GM21515 (cell line): Measurements from ENCODE around the gene MAPK11.
"Not testable (repeated sequence)": the region's sequence is repeated elsewhere in the genome, so short reads cannot be mapped to it uniquely, and the experiment has no call there.

Experiments used
- ATAC-seq: cut with Tn5 transposase; IDR thresholded peaks from one replicate; pipeline ENCODE4 v1.9.1; 2021; ENCODE audit not compliant: unreplicated experiment

The MAPK11 gene

DNA sequence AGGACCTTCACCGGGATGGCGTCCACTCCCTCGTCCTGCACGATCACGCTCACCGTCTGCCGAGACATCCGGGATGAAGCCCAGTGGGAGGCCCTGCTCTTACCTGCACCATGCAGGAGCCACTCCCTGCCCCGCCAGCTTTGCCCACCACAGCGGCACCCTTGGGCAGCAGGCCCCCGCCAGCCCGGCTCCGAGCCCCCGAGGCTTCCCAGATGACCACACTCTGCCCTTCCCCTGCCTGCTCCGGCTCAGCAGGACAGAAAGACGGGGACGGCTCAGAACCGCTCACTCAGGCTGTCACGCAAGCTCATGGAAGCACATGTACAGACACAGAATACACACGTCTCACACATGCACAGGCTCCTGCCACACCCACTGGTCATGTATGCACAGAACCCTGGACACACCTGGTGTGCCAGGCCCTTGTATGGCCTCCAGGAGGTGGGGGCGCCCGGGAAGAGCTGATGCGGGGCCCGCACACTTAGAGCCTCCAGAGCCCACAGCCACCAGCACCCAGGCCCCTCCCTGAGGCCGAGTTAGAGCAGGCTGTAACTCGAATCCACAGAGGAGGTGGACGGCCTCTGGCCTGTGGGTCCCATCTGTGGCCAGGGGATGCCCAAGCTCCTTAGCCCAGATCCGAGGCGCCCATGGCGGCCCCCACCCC is 8.9 kb upstream of the MAPK11 start:
- ATAC-seq = no peak

DNA sequence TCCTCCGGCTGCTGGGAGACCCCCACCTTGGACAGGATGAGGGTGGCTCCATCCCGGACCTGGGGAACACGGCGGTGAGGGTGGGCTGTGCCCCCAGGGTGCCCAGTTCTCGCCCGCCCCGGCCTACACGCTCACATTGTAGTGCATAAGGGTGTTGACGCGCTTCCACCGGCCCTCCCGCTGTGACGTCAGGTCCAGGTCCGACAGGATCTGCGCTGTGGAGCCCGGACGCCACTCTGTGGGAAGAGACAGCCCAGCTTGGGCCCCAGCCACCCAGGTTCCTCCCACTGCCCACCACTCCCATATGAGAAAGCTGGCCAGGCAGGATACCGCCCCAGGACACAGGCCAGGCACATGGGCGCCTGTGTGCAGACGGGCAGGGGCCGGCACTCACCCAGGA is 8.3 kb upstream of the MAPK11 start:
- ATAC-seq = no peak

DNA sequence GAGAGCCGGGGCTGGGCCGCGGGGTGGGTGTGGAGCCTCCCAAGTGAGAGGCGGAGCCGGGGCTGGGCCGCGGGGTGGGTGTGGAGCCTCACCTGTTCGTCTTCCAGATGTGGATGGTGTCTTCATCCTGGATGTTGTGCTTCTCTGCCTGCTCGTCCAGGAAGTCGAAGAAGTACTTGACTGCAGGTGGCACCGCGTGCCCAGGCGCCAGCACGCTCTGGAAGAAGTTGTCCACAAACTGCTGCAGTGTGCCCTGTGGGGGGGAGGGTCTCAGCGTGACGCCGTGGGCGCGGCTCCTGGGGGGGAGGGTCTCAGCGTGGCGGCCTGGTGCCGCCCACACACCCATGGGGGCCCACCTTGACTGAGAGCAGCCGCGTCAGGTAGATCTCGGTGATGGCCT is 7.6 kb upstream of the MAPK11 start:
- no peak for ATAC-seq

- ATAC-seq = peak; percentile 45
Measured at GRCh38 chr22:50276143-50276542, 6.0 kb upstream of the MAPK11 start.

GRCh38 chr22:50275181-50276055 is 5.2 kb upstream of the MAPK11 start:
- ATAC-seq = no peak

GRCh38 chr22:50274771-50275170 is 4.6 kb upstream of the MAPK11 start:
- ATAC-seq = no peak

- no peak for ATAC-seq
Measured at GRCh38 chr22:50274311-50274710, 4.1 kb upstream of the MAPK11 start.

DNA sequence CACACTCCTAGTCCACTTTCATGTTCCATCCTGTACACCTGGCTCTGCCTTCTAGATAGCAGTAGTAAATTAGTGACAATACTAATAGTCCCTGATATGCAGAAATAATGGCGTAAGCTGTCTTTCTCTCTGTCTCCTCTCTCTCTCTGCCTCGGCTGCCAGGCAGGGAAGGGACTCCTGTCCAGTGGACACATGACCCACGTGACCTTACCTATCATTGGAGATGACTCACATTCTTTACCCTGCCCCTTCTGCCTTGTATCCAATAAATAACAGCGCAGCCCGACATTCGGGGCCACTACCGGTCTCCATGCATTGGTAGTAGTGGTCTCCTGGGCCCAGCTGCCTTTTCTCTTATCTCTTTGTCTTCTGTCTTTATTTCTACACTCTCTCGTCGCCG is 3.6 kb upstream of the MAPK11 start:
- not testable (repeated sequence) for ATAC-seq

GRCh38 chr22:50273352-50273751 is 3.2 kb upstream of the MAPK11 start:
- ATAC-seq = not testable (repeated sequence)

- ATAC-seq = no peak
Measured at GRCh38 chr22:50272044-50272802, 2.0 kb upstream of the MAPK11 start.

DNA sequence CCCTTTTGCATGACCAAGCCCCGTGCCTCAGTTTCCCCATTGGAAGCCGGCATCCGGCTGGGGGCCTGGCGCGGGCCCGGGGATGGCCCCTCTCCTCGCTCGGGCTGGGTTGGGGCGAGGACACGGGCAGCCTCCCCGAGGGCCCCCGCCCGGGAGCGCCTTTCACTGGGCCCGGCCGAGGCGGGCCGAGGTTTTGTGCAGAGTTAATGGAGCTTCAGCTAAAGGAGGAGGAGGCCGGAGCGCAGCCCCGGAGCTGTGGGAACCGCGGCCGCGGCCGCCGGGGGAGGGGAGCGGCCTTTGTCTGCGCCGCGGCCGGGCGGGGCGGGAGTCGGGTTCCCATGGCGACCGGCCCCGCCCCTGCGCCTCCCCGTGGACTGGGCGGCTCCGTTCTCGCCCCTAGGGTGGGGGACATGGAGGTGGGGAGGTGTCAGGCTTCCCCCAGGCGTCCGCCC is 1.4 kb upstream of the MAPK11 start:
- no peak for ATAC-seq

GRCh38 chr22:50270666-50271394 is 650 bp upstream of the MAPK11 start:
- ATAC-seq = no peak

DNA sequence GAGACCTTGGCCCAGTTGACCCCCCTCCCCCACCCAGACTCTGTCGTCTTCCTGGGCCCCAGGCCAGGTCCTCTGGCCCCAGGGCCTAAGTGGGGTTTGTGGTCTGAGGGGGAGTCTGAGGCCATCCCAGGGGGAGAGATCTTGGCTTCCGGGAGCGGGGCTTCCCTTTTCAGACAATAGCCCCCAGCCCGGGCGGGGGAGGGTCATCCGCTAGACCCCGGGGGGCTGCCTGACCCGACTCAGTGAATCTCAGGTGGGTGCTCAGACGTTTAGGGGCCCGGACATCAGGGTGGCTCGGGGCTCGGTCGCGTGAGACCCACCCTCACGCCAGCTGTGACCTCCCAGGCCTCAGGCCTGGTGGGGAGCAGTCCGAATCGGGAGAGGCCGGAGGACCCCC is 609 bp downstream of the MAPK11 start:
- ATAC-seq = no peak

DNA sequence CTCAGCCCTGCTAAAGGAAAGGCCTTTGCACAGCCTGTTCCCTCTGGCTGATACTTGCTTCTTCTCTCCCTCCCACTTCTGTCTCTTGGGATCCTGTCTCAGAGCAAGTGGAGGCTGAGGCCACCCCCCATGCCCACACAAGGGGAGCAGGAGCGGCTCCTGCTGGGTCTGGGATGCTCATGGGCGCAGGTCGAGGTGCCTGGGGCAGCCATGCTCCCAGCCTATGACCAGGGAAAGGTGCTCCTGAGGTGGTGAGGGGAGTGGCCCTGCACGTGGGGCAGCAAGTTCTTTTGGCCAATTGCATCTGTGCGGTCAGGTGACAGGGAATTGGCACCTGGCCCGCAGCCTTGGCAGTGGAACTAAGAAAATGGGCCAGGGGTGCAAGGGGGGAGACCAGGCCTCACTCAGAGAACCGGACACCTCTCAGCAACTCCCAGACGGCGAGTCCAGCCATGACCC is 1.5 kb downstream of the MAPK11 start:
- ATAC-seq = no peak

DNA sequence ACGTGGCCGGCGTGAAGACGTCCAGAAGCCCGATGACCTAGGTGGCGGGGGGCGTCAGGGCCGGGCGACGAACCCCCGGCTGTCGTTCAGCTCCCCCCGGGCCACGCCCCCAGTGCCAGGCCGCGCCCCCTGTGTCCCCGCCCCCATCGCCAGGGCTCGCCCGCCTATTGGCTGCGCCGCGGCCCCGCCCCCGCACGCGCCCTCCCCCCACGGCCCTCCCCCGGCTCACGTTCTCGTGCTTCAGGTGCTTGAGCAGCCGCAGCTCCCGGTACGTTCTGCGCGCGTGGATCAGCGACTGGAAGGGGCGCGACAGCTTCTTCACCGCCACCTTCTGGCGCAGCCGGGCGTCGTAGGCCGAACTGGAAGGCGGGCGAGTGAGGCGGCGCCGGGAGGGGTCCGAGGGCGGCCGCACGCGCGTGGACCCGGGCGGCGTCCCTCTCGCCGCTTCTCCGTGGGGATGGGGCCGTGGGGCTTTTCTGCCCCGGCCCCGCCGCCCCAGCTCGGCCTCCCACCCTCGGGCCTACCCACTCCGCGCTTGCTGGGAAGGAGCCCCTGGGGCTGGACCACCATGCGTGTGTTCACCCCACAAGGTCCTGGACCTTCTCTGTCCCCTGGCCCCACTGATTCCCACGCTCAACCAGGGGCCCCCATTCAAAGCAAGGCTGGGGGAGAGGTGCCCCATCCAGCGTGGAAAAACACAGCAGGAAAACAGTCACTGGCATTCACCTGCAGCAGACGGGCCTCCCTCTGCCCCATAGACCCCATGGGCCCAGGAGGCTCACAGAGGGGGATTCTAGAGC is 2.4 kb downstream of the MAPK11 start:
- ATAC-seq = no peak

- ATAC-seq = no peak
Measured at GRCh38 chr22:50266994-50267393, 3.2 kb downstream of the MAPK11 start.

DNA sequence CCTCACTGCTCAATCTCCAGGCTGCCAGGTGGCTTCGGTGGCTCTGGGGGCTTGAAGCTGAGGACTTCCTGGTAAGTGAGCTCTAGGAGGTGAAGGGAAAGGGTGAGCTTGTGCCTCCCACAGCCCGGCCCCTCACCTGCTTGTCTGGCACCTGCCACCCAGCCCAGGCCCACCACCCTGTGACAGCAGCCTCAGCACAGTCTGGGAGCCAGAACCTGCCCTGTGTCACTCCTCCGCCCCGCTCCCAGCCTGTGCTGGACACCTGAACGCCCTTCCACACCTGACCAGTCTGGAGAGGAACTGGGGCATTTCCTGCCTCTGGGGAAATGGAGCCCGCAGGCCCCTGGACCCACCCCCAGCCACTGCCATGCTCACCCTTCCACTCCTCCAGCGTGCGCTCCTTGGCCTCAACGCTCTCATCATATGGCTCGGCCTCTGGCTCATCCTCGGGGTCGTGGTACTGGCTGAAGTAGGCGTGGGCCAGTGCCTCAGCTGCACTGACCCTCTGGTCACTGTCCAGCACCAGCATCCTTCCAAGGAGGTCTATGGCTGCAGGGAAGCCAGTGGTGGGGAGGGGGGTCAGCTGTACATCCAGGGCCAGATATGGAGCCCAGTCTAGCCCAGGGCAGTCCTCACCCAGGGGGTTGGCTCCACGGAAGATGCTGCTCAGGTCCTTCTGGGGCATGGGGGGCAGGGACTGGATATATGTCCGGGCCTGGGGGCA is 5.1 kb downstream of the MAPK11 start:
- no peak for ATAC-seq

GRCh38 chr22:50264104-50264745 is 6.0 kb downstream of the MAPK11 start:
- ATAC-seq = no peak
